IPS-15b (cell line): ENCODE results near the gene B4GALNT3.

Experiments
- H3K27me3 ChIP-seq: one replicate; pipeline ENCODE4 v1.6.1; 2013; ENCODE audit warnings: low read length; ENCODE audit not compliant: control insufficient read depth, insufficient read depth
- H3K36me3 ChIP-seq: one replicate; pipeline ENCODE4 v1.6.1; 2013; ENCODE audit warnings: low read length; ENCODE audit not compliant: control insufficient read depth, insufficient read depth
- H3K4me1 ChIP-seq: one replicate; pipeline ENCODE4 v1.6.1; 2013; ENCODE audit warnings: mild to moderate bottlenecking, low read length; ENCODE audit not compliant: control insufficient read depth, insufficient read depth
- H3K4me3 ChIP-seq: one replicate; pipeline ENCODE4 v1.5.1; 2013; ENCODE audit warnings: low read depth, low read length
- H3K9ac ChIP-seq: one replicate; pipeline ENCODE4 v1.6.1; 2013; ENCODE audit warnings: low read depth, mild to moderate bottlenecking, low read length
- H3K9me3 ChIP-seq: one replicate; pipeline ENCODE4 v1.6.1; 2013; ENCODE audit warnings: mild to moderate bottlenecking, low read length; ENCODE audit not compliant: control insufficient read depth, insufficient read depth

B4GALNT3 gene

DNA sequence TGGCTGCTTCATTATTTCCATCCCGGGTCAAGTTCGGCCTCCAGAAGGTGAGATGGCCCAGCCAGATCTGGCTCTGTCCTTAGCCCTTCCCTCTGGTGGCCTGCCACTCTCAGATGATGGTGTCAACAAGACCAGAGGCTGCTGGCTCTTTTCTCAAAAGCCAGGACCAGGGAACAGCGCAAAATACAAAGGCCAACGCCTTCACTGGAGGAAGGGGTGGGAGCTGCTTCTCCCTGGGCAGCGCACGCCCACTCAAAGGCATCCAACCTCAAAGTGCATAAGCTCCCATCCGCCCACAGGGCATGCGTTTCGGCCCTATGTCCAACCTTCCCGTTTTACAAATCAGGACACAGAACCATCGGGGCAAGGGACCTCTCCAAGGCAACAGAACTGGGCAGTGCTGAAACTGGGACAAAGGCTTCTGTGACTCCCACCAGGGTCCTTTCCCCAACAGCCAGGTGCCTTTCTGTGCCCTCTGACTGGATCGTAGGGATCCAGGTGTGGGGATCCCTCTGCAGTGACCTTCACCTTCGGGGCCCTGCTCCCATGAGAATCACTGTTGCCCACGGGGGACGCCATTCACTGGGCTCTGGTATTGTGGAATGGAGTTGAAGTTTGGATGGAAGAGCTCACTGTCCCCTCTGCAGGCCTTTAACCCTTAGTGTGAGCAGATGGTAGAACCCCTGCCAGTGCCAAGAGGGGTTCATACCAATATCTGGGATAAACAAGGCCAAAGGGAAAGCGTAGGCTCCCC, 126.8 kb downstream of the B4GALNT3 start:
- Histone ChIP-seq H3K9ac (no peak overlapping the region), H3K36me3 (no peaks in the 10 kb centered on the region), H3K4me3 (no peak overlapping the region), H3K9me3 (no peaks in the 10 kb centered on the region), H3K27me3 (no peaks in the 10 kb centered on the region), H3K4me1 (no peaks in the 10 kb centered on the region)

DNA sequence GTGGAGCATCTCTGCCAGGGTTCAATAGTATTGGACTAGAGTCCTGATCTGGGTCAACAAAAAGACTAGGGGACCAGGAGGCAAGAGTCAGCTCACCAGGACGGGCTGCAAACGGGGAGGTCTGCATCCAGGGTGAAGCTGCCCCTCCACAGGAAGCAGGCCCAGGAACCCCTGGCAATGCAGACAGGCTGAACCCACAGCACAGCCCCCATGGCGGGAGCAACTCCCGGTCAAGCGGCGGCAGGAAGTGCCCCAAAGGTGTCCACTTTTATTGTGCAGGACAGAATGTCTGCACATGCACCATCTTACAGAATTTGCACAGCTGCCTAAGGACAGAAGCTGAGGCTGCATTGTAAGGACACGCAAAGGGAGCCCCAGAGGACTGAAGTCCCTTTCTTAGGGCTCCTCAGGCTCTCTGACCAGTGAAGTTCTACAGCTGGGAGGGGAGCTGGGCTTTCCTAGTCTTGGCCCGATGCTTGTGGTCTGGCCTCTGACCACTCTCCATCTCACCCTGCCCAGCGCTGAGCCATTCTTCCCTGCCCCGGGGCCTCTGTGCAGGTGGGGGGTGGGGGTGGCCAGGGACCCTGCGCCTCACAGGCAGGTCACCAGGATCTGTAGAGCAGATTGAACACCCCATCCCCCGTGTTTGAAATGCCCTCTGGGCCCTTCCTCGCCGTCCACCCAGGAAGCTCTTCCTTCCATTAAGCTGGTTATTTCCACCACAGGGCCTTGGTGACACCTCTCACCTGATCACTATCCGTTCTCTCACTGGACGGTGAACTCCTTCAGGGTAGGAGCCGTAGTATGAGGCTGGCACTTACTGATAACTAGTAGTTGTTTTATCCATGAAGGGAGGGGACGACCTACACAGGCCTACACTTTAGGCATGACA, 127.6 kb downstream of the B4GALNT3 start:
- H3K27me3 ChIP-seq: no peaks in the 10 kb centered on the region
- no peaks in the 10 kb centered on the region for H3K4me1 ChIP-seq
- H3K9ac ChIP-seq: no peak overlapping the region

DNA sequence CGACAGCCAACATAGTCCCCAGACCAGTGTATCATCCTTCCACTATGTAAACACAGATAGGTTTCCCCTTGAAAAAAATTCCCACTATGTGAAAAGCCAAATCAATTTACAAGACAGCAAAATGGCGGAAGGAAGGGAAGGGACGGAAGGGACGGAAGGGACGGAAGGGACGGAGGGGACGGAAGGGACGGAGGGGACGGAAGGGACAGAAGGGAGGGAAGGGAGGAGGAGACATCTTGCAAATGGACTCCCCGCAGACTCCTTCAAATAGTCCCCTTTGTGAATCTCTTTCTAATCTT, 128.2 kb downstream of the B4GALNT3 start:
- H3K4me1 ChIP-seq: no peaks in the 10 kb centered on the region
- H3K9ac ChIP-seq: no peak overlapping the region
- H3K9me3 ChIP-seq: no peaks in the 10 kb centered on the region
- H3K4me3 ChIP-seq: no peak overlapping the region
- no peaks in the 10 kb centered on the region for H3K27me3 ChIP-seq
- H3K36me3 ChIP-seq: no peaks in the 10 kb centered on the region

More for the DNA sequence above, 127.6 kb downstream of the B4GALNT3 start:
- Histone ChIP-seq H3K4me3 (no peak overlapping the region), H3K36me3 (no peaks in the 10 kb centered on the region), H3K9me3 (no peaks in the 10 kb centered on the region)

DNA sequence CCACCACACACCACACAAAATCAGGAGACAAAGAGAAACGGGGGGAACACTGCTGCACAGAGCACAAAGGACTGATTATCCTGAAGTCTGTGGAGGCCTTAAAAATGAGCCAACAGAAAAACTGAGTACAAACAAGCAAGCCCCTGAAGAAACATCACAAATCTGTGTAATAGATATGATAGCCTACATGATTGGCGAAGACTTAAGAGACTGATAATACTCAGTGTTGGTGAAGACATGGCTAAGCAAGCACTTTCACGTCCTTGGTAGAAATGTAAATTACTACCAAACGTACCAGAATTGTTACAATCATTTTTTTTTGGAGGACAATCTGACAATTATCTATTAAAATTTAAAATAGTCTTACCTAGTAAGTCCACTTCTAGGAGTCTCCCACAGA, 128.9 kb downstream of the B4GALNT3 start:
- no peaks in the 10 kb centered on the region for H3K36me3 ChIP-seq
- no peak overlapping the region for H3K4me3 ChIP-seq
- no peaks in the 10 kb centered on the region for H3K4me1 ChIP-seq
- no peaks in the 10 kb centered on the region for H3K9me3 ChIP-seq
- H3K9ac ChIP-seq: no peak overlapping the region
- no peaks in the 10 kb centered on the region for H3K27me3 ChIP-seq

DNA sequence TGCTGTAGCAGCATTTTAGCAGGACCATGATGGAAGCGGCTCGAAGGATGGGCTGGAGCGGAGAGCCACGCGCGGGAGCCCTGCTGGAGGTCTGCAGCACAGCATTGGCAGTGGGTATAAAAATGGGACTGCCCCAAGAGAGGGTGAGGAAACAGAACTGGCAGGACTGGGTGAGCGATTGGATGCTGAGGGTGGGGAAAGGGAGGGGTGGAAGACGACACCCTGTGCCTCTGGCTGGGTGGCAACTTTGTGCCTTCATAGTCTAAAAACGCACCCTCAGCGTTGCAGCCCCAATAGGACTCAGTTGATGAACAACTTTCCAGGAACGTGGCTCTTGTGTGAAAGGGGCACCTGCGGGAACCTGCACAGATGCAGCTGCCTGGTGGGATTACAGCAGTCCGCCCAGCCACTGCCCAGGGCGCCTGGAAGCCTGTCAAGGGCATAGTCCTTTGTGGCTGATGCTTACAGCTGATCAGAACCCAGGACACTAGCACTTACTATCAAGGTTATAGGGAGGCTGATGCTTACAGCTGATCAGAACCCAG, 130.5 kb downstream of the B4GALNT3 start:
- H3K9ac ChIP-seq: no peak overlapping the region
- no peaks in the 10 kb centered on the region for H3K4me1 ChIP-seq
- H3K9me3 ChIP-seq: no peaks in the 10 kb centered on the region
- H3K4me3 ChIP-seq: no peak overlapping the region
- no peaks in the 10 kb centered on the region for H3K27me3 ChIP-seq
- no peaks in the 10 kb centered on the region for H3K36me3 ChIP-seq

DNA sequence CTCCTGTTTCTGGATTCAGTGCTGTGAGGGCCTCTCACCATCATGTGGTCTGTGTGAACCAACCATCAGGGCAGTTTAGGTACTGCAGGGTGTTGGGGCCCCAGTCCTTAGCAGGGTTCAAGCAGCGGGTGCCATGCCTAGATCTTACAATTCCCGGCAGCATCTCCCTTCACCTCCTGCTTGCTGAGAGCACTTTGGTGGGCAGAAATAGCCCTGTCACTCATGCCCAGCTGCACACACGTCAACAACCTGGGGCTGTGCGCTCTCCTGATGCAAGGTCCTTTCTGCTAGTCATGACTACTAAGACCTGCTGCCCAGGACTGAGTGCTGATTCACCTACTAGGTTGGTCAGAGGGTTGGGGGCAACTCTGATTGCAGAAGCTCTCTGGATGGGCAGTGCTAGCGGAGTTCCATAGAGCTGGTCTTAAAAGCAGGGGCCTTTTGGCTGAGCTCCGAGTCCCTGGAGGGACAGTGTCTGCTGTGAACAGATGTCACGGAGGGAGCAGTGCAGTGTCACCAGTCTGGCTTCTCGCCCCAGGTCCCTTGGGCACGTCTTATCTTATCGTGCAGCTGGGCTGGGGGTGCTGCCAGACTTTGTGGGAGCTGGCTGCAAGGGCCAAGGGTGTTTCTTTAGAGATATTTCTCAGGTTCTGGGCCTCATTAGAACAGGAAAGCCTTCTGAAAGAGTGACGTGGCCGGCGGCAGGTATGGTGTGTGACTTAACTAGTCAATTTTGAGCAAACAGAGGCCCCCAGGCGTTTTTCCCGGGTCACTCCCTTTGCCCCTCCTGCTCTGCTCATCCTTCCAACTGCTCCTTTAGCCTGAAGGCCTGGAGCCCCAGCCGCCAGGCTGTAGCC, 131.7 kb downstream of the B4GALNT3 start:
- Histone ChIP-seq H3K9me3 (no peaks in the 10 kb centered on the region), H3K4me3 (no peak overlapping the region), H3K4me1 (no peaks in the 10 kb centered on the region), H3K9ac (no peak overlapping the region), H3K36me3 (no peaks in the 10 kb centered on the region), H3K27me3 (no peaks in the 10 kb centered on the region)

DNA sequence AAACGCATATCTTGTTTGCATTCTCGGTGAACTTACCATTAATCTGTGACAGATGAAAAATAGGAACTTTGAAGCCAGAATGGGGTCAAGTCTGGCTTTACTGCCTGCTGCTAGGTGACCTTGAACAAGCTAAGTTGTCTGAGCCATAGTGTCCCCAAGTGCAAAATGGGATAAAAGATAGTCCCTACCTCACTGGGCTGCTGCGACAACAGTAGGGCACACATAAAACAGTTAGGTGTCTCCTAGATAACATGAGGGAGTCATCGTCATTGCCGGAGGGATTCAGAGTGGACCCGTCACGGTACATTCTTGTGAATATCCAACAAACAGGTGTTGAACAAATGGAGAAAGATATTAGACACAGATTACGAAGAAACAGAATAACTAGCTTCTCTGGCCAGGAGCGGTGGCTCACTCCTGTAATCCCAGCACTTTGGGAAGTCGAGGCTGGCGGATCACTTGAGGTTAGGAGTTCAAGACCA, 132.3 kb downstream of the B4GALNT3 start:
- H3K4me1 ChIP-seq: no peaks in the 10 kb centered on the region

DNA sequence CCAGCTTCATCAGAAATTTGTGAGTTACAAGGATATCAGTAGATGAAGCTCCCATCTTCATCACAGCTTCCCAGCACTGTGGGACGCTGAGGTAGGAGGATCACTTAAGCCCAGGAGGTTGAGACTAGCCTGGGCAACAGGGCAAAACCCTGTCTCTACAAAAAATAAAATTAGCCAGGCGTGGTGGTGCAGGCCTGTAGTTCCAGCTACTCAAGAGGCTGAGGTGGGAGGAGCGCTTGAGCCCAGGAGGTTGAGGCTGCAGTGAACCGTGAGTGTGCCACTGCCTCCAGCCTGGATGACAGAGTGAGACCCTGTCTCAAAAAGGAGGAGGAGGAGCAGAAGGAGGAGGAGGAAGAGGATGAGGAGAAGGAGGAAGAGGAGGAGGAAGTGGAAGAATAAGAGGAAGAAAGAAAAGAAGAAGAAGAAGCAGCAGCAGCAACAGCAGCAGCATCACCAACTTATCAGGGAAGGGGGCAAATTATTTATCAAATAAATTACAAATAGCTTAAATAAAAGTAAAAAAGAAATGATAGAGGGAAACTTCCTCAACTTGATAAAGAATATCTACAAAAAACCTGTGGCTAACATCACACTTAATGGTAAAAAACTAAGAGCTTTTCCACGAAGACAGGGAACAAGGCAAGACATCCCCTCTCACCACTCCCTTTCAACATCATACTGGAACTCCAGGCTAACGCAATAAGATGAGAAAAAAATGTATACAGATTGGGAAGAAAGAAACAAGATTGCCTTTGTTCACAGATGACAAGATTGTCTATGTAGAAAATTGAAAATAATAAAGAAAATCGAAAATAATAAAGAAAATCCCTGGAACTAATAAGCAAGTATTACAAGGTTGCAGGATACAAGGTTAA, 133.9 kb downstream of the B4GALNT3 start:
- H3K27me3 ChIP-seq: no peaks in the 10 kb centered on the region
- no peak overlapping the region for H3K9ac ChIP-seq
- H3K4me3 ChIP-seq: no peak overlapping the region
- peaks cover 2% of the 10 kb centered on the region for H3K4me1 ChIP-seq
- H3K9me3 ChIP-seq: no peaks in the 10 kb centered on the region
- H3K36me3 ChIP-seq: no peaks in the 10 kb centered on the region

More for the DNA sequence above, 132.3 kb downstream of the B4GALNT3 start:
- Histone ChIP-seq H3K9me3 (no peaks in the 10 kb centered on the region), H3K36me3 (no peaks in the 10 kb centered on the region), H3K9ac (no peak overlapping the region), H3K27me3 (no peaks in the 10 kb centered on the region), H3K4me3 (no peak overlapping the region)

DNA sequence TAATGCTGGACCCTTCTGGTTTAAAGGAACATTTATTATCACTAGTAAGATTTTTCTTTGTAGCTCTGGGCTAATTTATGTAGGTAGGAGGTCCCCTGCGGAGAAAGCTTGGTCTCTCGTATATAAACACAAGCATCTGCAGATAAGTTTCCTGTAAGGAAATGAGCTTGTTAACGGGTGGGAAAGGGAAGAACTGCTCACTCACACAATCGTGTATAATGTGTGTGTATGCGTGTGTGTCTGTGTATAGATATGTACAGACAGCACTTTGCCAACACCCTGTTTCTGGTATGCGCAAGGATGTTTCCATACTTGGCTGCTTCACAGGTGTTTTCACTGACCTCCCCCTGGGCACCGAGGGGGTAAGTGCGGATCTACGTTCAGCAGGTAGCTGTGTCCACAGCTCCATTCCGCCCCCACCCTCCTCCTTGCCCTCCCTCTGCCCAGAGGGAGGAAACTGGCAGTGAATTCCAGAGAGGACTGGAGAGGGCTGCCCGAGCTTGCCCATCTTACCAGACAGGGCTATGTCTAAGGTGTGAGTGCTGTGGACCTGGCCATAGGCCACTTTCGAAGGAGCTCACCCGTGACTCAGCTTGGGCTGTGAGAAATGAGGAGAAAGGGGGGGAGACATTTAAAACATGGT, 138.3 kb downstream of the B4GALNT3 start:
- H3K9me3 ChIP-seq: no peaks in the 10 kb centered on the region
- H3K27me3 ChIP-seq: no peaks in the 10 kb centered on the region
- H3K4me1 ChIP-seq: peaks cover 2% of the 10 kb centered on the region
- no peak overlapping the region for H3K9ac ChIP-seq
- no peak overlapping the region for H3K4me3 ChIP-seq
- no peaks in the 10 kb centered on the region for H3K36me3 ChIP-seq

DNA sequence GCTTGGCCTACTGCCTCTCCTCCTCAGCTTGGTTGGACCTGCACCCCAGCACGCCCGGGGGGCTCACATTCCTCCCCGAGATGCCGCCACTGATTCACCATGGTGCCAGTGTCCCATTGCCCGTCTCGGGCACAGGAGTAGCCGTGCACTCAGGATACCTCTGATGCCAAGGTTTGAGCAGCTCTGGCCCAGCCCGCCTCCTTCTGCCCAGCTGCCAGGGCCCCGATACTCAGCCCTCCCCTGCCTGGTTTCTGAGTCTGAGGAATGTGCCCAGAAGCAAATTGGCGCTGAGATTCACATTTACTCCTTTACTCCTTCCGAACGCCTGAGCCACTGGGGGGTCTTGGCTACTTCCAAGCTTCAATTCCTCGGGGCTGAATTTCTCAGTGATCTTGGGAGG, 140.0 kb downstream of the B4GALNT3 start:
- Histone ChIP-seq H3K4me1 (peaks cover 2% of the 10 kb centered on the region), H3K27me3 (no peaks in the 10 kb centered on the region), H3K9me3 (no peaks in the 10 kb centered on the region), H3K36me3 (no peaks in the 10 kb centered on the region), H3K9ac (no peak overlapping the region), H3K4me3 (no peak overlapping the region)
